ENCODE results near the gene ZNF821. TPM values are rescaled to one million over a fixed set of nuclear protein-coding genes. Genes with fewer than 3 reads are reported as not detected.
A peak's percentile ranks its signal among the peaks of the same experiment; 100 is the strongest.

Gene ZNF821
- total and polyA plus RNA-seq, 4 experiments from 2014 or later: 8.0 to 10.4 (median 9.7) TPM

GRCh38 chr16:71927787-71928186, 43.8 kb upstream of the ZNF821 start:
- POLR2A ChIA-PET (ENCODE audit: partially characterized antibody): no interaction called here
- H3K4me3 ChIP-seq (ENCODE audit: low read length in 2 of 2): no peak overlapping the region
- no peaks in the 10 kb centered on the region for H3K4me1 ChIP-seq (ENCODE audit: insufficient read depth, low read length)
- intact Hi-C loops (cut with micrococcal nuclease): no loop called here
- H3K9me3 ChIP-seq (ENCODE audit: control insufficient read depth in 1 of 2, low read length in 2 of 2): no peaks in the 10 kb centered on the region
- peaks cover 54% of the 10 kb centered on the region for H3K36me3 ChIP-seq (ENCODE audit: insufficient read depth, low read length)
- CTCF ChIA-PET (ENCODE audit: partially characterized antibody): no interaction called here
- H3K27ac ChIP-seq (ENCODE audit: low read depth, low read length): no peak overlapping the region
- DNase-seq: no peak
- H3K36me3 Mint-ChIP-seq: peaks cover 51 to 74% of the 10 kb centered on the region in 2 donors
- no peaks in the 10 kb centered on the region for H3K27me3 ChIP-seq (ENCODE audit: insufficient read depth, low read length)
- no peaks in the 10 kb centered on the region for H3K9me3 Mint-ChIP-seq
- H3K27me3 Mint-ChIP-seq: no peaks in the 10 kb centered on the region
- peaks cover 0 to 21% (median 6%) of the 10 kb centered on the region in 4 donors for H3K4me1 Mint-ChIP-seq
- H3K4me3 Mint-ChIP-seq: no peak overlapping the region
- H3K27ac Mint-ChIP-seq: peak overlapping the region in 1 of 7 donors; percentile 72

- intact Hi-C loops (cut with micrococcal nuclease): no loop called here
- Mint-ChIP-seq H3K9me3 (no peaks in the 10 kb centered on the region), H3K27me3 (no peaks in the 10 kb centered on the region), H3K4me1 (peaks cover 0 to 21% (median 6%) of the 10 kb centered on the region in 4 donors), H3K36me3 (peaks cover 55 to 77% of the 10 kb centered on the region in 2 donors), H3K27ac (peak overlapping the region in 3 of 7 donors; percentile 46 to 72 (median 69)), H3K4me3 (no peak overlapping the region)
- no peak for DNase-seq
- ChIA-PET CTCF (ENCODE audit: partially characterized antibody) (no interaction called here), POLR2A (ENCODE audit: partially characterized antibody) (no interaction called here)
- no peaks in the 10 kb centered on the region for H3K27me3 ChIP-seq (ENCODE audit: insufficient read depth, low read length)
- peaks cover 58% of the 10 kb centered on the region for H3K36me3 ChIP-seq (ENCODE audit: insufficient read depth, low read length)
- no peak overlapping the region for H3K4me3 ChIP-seq (ENCODE audit: low read length in 2 of 2)
- H3K9me3 ChIP-seq (ENCODE audit: control insufficient read depth in 1 of 2, low read length in 2 of 2): no peaks in the 10 kb centered on the region
- no peaks in the 10 kb centered on the region for H3K4me1 ChIP-seq (ENCODE audit: insufficient read depth, low read length)
- no peak overlapping the region for H3K27ac ChIP-seq (ENCODE audit: low read depth, low read length)
Observed at GRCh38 chr16:71927383-71927782, 43.4 kb upstream of the ZNF821 start.

- Mint-ChIP-seq H3K27me3 (no peaks in the 10 kb centered on the region), H3K36me3 (peaks cover 72 to 81% of the 10 kb centered on the region in 2 donors), H3K9me3 (peaks cover 0 to under 1% (median 0%) of the 10 kb centered on the region in 8 donors), H3K4me3 (no peak overlapping the region), H3K4me1 (peaks cover 0 to 21% (median 6%) of the 10 kb centered on the region in 4 donors), H3K27ac (no peak overlapping the region)
- peaks cover 84% of the 10 kb centered on the region for H3K36me3 ChIP-seq (ENCODE audit: insufficient read depth, low read length)
- intact Hi-C loops (cut with micrococcal nuclease): no loop called here
- ChIA-PET POLR2A (ENCODE audit: partially characterized antibody) (interaction anchor here (0.6 kb wide), 1 partner anchor 213 kb away, joined by 3 read pairs; no protein-coding TSS in a partner anchor), CTCF (ENCODE audit: partially characterized antibody) (interaction anchor here (1.4 to 2.0 kb wide), 2 partner anchors 10 to 37 kb away, joined by 3 to 6 read pairs; no protein-coding TSS in a partner anchor)
- no peaks in the 10 kb centered on the region for H3K9me3 ChIP-seq (ENCODE audit: control insufficient read depth in 1 of 2, low read length in 2 of 2)
- H3K4me1 ChIP-seq (ENCODE audit: insufficient read depth, low read length): no peaks in the 10 kb centered on the region
- no peak for DNase-seq
- H3K27me3 ChIP-seq (ENCODE audit: insufficient read depth, low read length): no peaks in the 10 kb centered on the region
- H3K4me3 ChIP-seq (ENCODE audit: low read length in 2 of 2): no peak overlapping the region
- H3K27ac ChIP-seq (ENCODE audit: low read depth, low read length): no peak overlapping the region
Observed at GRCh38 chr16:71924710-71925109, 40.7 kb upstream of the ZNF821 start.

- Histone ChIP-seq H3K4me1 (ENCODE audit: insufficient read depth, low read length) (no peaks in the 10 kb centered on the region), H3K27me3 (ENCODE audit: insufficient read depth, low read length) (no peaks in the 10 kb centered on the region), H3K4me3 (ENCODE audit: low read length in 2 of 2) (no peak overlapping the region), H3K27ac (ENCODE audit: low read depth, low read length) (no peak overlapping the region), H3K9me3 (ENCODE audit: control insufficient read depth in 1 of 2, low read length in 2 of 2) (no peaks in the 10 kb centered on the region), H3K36me3 (ENCODE audit: insufficient read depth, low read length) (peaks cover 86% of the 10 kb centered on the region)
- DNase-seq: no peak
- H3K9me3 Mint-ChIP-seq: peaks cover 0 to 3% (median 0%) of the 10 kb centered on the region in 8 donors
- H3K36me3 Mint-ChIP-seq: peaks cover 76 to 83% of the 10 kb centered on the region in 2 donors
- intact Hi-C loops (cut with micrococcal nuclease): no loop called here
- no peak overlapping the region for H3K4me3 Mint-ChIP-seq
- no peaks in the 10 kb centered on the region for H3K27me3 Mint-ChIP-seq
- H3K4me1 Mint-ChIP-seq: peaks cover 0 to 21% (median 6%) of the 10 kb centered on the region in 4 donors
- ChIA-PET POLR2A (ENCODE audit: partially characterized antibody) (interaction anchor here (0.6 kb wide), 1 partner anchor 212 kb away, joined by 3 read pairs; no protein-coding TSS in a partner anchor), CTCF (ENCODE audit: partially characterized antibody) (interaction anchor here (2.0 kb wide), 1 partner anchor 10 kb away, joined by 6 read pairs; no protein-coding TSS in a partner anchor)
- peak overlapping the region in 3 of 7 donors; percentile 38 to 68 (median 60) for H3K27ac Mint-ChIP-seq
Observed at GRCh38 chr16:71923941-71924690, 40.1 kb upstream of the ZNF821 start.

- no peak for DNase-seq
- ChIA-PET POLR2A (ENCODE audit: partially characterized antibody) (interaction anchor here (1.8 kb wide), 1 partner anchor 9 kb away, joined by 4 read pairs; no protein-coding TSS in a partner anchor), CTCF (ENCODE audit: partially characterized antibody) (interaction anchor here (1.6 kb wide), 1 partner anchor 34 kb away, joined by 4 read pairs; no protein-coding TSS in a partner anchor)
- H3K4me3 ChIP-seq (ENCODE audit: low read length in 2 of 2): no peak overlapping the region
- Mint-ChIP-seq H3K27me3 (no peaks in the 10 kb centered on the region), H3K36me3 (peaks cover 82 to 89% of the 10 kb centered on the region in 2 donors), H3K4me1 (peaks cover 13 to 30% (median 24%) of the 10 kb centered on the region in 4 donors), H3K4me3 (no peak overlapping the region), H3K27ac (peak overlapping the region in 2 of 7 donors; percentile 9 to 20), H3K9me3 (peaks cover 0 to 3% (median 0%) of the 10 kb centered on the region in 8 donors)
- no peaks in the 10 kb centered on the region for H3K27me3 ChIP-seq (ENCODE audit: insufficient read depth, low read length)
- H3K9me3 ChIP-seq (ENCODE audit: control insufficient read depth in 1 of 2, low read length in 2 of 2): no peaks in the 10 kb centered on the region
- H3K36me3 ChIP-seq (ENCODE audit: insufficient read depth, low read length): peaks cover 89% of the 10 kb centered on the region
- peaks cover 5% of the 10 kb centered on the region for H3K4me1 ChIP-seq (ENCODE audit: insufficient read depth, low read length)
- H3K27ac ChIP-seq (ENCODE audit: low read depth, low read length): no peak overlapping the region
- intact Hi-C loops (cut with micrococcal nuclease): no loop called here
Observed at GRCh38 chr16:71920658-71921057, 36.7 kb upstream of the ZNF821 start.

- intact Hi-C loops (cut with micrococcal nuclease): no loop called here
- Histone ChIP-seq H3K27ac (ENCODE audit: low read depth, low read length) (no peak overlapping the region), H3K4me3 (ENCODE audit: low read length in 2 of 2) (no peak overlapping the region), H3K9me3 (ENCODE audit: control insufficient read depth in 1 of 2, low read length in 2 of 2) (no peaks in the 10 kb centered on the region), H3K4me1 (ENCODE audit: insufficient read depth, low read length) (peaks cover 16% of the 10 kb centered on the region), H3K36me3 (ENCODE audit: insufficient read depth, low read length) (peaks cover 80% of the 10 kb centered on the region), H3K27me3 (ENCODE audit: insufficient read depth, low read length) (no peaks in the 10 kb centered on the region)
- peaks cover 23 to 42% (median 34%) of the 10 kb centered on the region in 4 donors for H3K4me1 Mint-ChIP-seq
- peak overlapping the region in 1 of 7 donors; percentile 70 for H3K27ac Mint-ChIP-seq
- no peaks in the 10 kb centered on the region for H3K27me3 Mint-ChIP-seq
- H3K4me3 Mint-ChIP-seq: peak overlapping the region in 1 of 8 donors; percentile 32
- H3K9me3 Mint-ChIP-seq: peaks cover 0 to 3% (median 0%) of the 10 kb centered on the region in 8 donors
- no peak for DNase-seq
- CTCF ChIA-PET (ENCODE audit: partially characterized antibody): no interaction called here
- peaks cover 79 to 88% of the 10 kb centered on the region in 2 donors for H3K36me3 Mint-ChIP-seq
- POLR2A ChIA-PET (ENCODE audit: partially characterized antibody): interaction anchor here (1.8 kb wide), 1 partner anchor 11 kb away, joined by 4 read pairs; no protein-coding TSS in a partner anchor
Observed at GRCh38 chr16:71919035-71919434, 35.1 kb upstream of the ZNF821 start.

- CTCF ChIA-PET (ENCODE audit: partially characterized antibody): no interaction called here
Observed at GRCh38 chr16:71917900-71918299, 33.9 kb upstream of the ZNF821 start.

More at GRCh38 chr16:71917900-71918299, 33.9 kb upstream of the ZNF821 start:
- Mint-ChIP-seq H3K27ac (peak overlapping the region in 4 of 7 donors; percentile 19 to 74 (median 40)), H3K9me3 (peaks cover 0 to 3% (median 0%) of the 10 kb centered on the region in 8 donors), H3K4me3 (no peak overlapping the region), H3K27me3 (no peaks in the 10 kb centered on the region), H3K36me3 (peaks cover 69 to 84% of the 10 kb centered on the region in 2 donors), H3K4me1 (peaks cover 28 to 50% (median 38%) of the 10 kb centered on the region in 4 donors)
- Histone ChIP-seq H3K4me3 (ENCODE audit: low read length in 2 of 2) (no peak overlapping the region), H3K27ac (ENCODE audit: low read depth, low read length) (no peak overlapping the region), H3K4me1 (ENCODE audit: insufficient read depth, low read length) (peaks cover 22% of the 10 kb centered on the region), H3K36me3 (ENCODE audit: insufficient read depth, low read length) (peaks cover 70% of the 10 kb centered on the region), H3K9me3 (ENCODE audit: control insufficient read depth in 1 of 2, low read length in 2 of 2) (no peaks in the 10 kb centered on the region), H3K27me3 (ENCODE audit: insufficient read depth, low read length) (no peaks in the 10 kb centered on the region)
- intact Hi-C loops (cut with micrococcal nuclease): no loop called here
- POLR2A ChIA-PET (ENCODE audit: partially characterized antibody): interaction anchor here (1.6 kb wide), 1 partner anchor 35 kb away, joined by 5 read pairs; no protein-coding TSS in a partner anchor
- no peak for DNase-seq

Data from CD4-positive, alpha-beta memory T cell (primary cell).